ENCODE measurements around the gene MIPOL1. TPM values are rescaled to one million over a fixed set of nuclear protein-coding genes. Genes with fewer than 3 reads are reported as not detected.

Gene MIPOL1
- total RNA-seq, 1 experiment from 2014 or later = 13.1 TPM

GRCh38 chr14:37413050-37413449 is 215.3 kb downstream of the MIPOL1 start:
- Histone ChIP-seq H3K9me2 (ENCODE audit: insufficient read depth) (no peaks in the 10 kb centered on the region), H3K79me2 (ENCODE audit: low read depth) (no peaks in the 10 kb centered on the region), H3K4me2 (no peak overlapping the region), H3K4me3 (no peak overlapping the region), H3K4me1 (replicated peaks; ENCODE audit: insufficient read depth) (no peaks in the 10 kb centered on the region), H3K27me3 (ENCODE audit: insufficient read depth, low read depth) (no peaks in the 10 kb centered on the region), H2AFZ (no peak overlapping the region), H3K27ac (no peak overlapping the region), H3K36me3 (ENCODE audit: low read depth) (no peaks in the 10 kb centered on the region), H3F3A (ENCODE audit: insufficient read depth, low read depth) (no peaks in the 10 kb centered on the region), H4K20me1 (ENCODE audit: insufficient read depth) (no peaks in the 10 kb centered on the region), H3K9me3 (ENCODE audit: insufficient read depth, low read depth) (no peaks in the 10 kb centered on the region)
- no TSS peak for BruUV-seq (replicated peaks)
- no peak for TF ChIP-seq CTCF (conservative IDR thresholded peaks at IDR 0.05)
- TF ChIP-seq EZH2 (IDR thresholded peaks at IDR 0.05; ENCODE audit: low read depth) = no peak
- POLR2A ChIA-PET (ENCODE audit: unreplicated experiment) = no interaction called here
- CTCF ChIA-PET = no interaction called here
- intact Hi-C loops (cut with micrococcal nuclease; ENCODE audit: unreplicated experiment) = no loop called here
- DNase-seq = no peak

DNA sequence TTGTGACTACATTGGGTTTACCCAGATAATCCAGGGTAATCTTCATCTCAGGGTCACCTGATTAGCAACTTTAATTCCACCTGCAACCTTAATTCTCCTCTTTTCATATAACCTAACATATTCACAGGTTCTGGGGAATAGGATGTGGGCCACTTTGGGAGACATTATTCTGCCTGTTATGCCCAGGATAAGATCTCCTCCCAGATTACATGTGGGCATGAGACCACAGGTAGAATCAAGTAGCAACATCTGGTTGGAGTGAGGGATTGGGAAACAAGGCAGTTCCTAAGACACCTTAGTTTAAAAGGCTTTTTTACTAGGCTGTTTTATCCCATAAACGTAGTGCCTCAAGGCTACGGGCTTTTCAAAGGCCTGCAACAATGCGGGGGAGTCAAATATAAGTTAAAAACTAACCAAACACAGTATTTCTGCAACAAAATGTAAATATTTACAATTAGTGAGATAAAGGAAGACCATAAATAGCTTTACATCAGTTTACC is 215.8 kb downstream of the MIPOL1 start:
- TF ChIP-seq EZH2 (IDR thresholded peaks at IDR 0.05; ENCODE audit: low read depth) (no peak), CTCF (conservative IDR thresholded peaks at IDR 0.05) (no peak)
- no peak overlapping the region for H3K4me3 ChIP-seq
- H3K9me2 ChIP-seq (ENCODE audit: insufficient read depth) = no peaks in the 10 kb centered on the region
- no peaks in the 10 kb centered on the region for H3K36me3 ChIP-seq (ENCODE audit: low read depth)
- BruUV-seq (replicated peaks) = no TSS peak
- intact Hi-C loops (cut with micrococcal nuclease; ENCODE audit: unreplicated experiment) = no loop called here
- H3F3A ChIP-seq (ENCODE audit: insufficient read depth, low read depth) = no peaks in the 10 kb centered on the region
- no peaks in the 10 kb centered on the region for H3K4me1 ChIP-seq (replicated peaks; ENCODE audit: insufficient read depth)
- no peaks in the 10 kb centered on the region for H4K20me1 ChIP-seq (ENCODE audit: insufficient read depth)
- H3K4me2 ChIP-seq = no peak overlapping the region
- ChIA-PET CTCF (no interaction called here), POLR2A (ENCODE audit: unreplicated experiment) (no interaction called here)
- DNase-seq = no peak
- H3K9me3 ChIP-seq (ENCODE audit: insufficient read depth, low read depth) = no peaks in the 10 kb centered on the region
- H3K27me3 ChIP-seq (ENCODE audit: insufficient read depth, low read depth) = no peaks in the 10 kb centered on the region
- no peak overlapping the region for H3K27ac ChIP-seq
- no peak overlapping the region for H2AFZ ChIP-seq
- H3K79me2 ChIP-seq (ENCODE audit: low read depth) = no peaks in the 10 kb centered on the region

DNA sequence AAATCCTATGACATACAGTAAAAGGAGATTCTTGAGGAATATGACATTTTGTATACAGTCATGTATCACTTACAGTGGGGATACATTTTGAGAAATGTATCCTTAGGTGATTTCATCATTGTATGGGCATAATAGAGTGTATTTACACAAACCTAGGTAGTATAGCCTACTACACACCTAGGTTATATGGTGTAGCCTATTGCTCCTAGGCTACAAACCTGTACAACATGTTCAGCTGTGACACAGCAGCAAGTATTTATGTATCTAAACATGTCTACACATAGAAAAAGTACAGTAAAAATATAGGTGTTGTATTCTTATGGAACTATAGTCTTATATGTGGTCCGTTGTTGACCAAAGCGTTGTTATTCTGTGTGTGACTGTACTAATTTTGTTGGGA is 218.5 kb downstream of the MIPOL1 start:
- Histone ChIP-seq H2AFZ (no peak overlapping the region), H3K27ac (no peak overlapping the region), H3K27me3 (ENCODE audit: insufficient read depth, low read depth) (no peaks in the 10 kb centered on the region), H3F3A (ENCODE audit: insufficient read depth, low read depth) (no peaks in the 10 kb centered on the region), H4K20me1 (ENCODE audit: insufficient read depth) (no peaks in the 10 kb centered on the region), H3K4me3 (no peak overlapping the region), H3K4me2 (no peak overlapping the region), H3K9me2 (ENCODE audit: insufficient read depth) (no peaks in the 10 kb centered on the region), H3K4me1 (replicated peaks; ENCODE audit: insufficient read depth) (no peaks in the 10 kb centered on the region; the same call in 1 of the 2 replicates), H3K79me2 (ENCODE audit: low read depth) (no peaks in the 10 kb centered on the region), H3K36me3 (ENCODE audit: low read depth) (no peaks in the 10 kb centered on the region), H3K9me3 (ENCODE audit: insufficient read depth, low read depth) (no peaks in the 10 kb centered on the region)
- DNase-seq = no peak
- intact Hi-C loops (cut with micrococcal nuclease; ENCODE audit: unreplicated experiment) = no loop called here
- ChIA-PET POLR2A (ENCODE audit: unreplicated experiment) (no interaction called here), CTCF (no interaction called here)
- no peak for TF ChIP-seq EZH2 (IDR thresholded peaks at IDR 0.05; ENCODE audit: low read depth)
- no peak for TF ChIP-seq CTCF (conservative IDR thresholded peaks at IDR 0.05)
- BruUV-seq (replicated peaks) = no TSS peak
